Stomach (tissue), 9 donors: ENCODE data around the gene RPS3. TPM values are rescaled to one million over a fixed set of nuclear protein-coding genes. Genes with fewer than 3 reads are reported as not detected.

ENCODE experiments used
- DNase-seq, 2 donors: peaks; one replicate each; pipeline versions ENCODE4 v3.0.0 to v3.0.0-alpha.2; 2013 to 2019
- H3K27ac ChIP-seq, 5 donors: fragments of 200-600 bp in 4 of 5; sonication (generic) in 4 of 5; one replicate each; pipeline ENCODE4 v1.5.1; 2013 to 2019; ENCODE audit warnings: mild to moderate bottlenecking in 1 of 5, moderate library complexity in 1 of 5
- H3K27me3 ChIP-seq, 3 donors: fragments of 200-600 bp; sonication (generic); one replicate each; pipeline ENCODE4 v1.5.1; 2017 to 2019; ENCODE audit warnings: mixed run types in 1 of 3
- H3K36me3 ChIP-seq, 4 donors: fragments of 200-600 bp; sonication (generic); 1 replicate in 3 of 4; 2 replicates in 1 of 4; pipeline ENCODE4 v1.5.1; 2016 to 2019
- H3K4me1 ChIP-seq, 4 donors: fragments of 200-600 bp; sonication (generic); one replicate each; pipeline ENCODE4 v1.5.1; 2016 to 2019
- H3K4me3 ChIP-seq, 4 donors: fragments of 200-600 bp; sonication (generic) in 3 of 4; one replicate each; pipeline ENCODE4 v1.5.1; 2016 to 2019; ENCODE audit warnings: mild to moderate bottlenecking in 1 of 4
- H3K9me3 ChIP-seq, 4 donors: fragments of 200-600 bp; sonication (generic); one replicate each; pipeline ENCODE4 v1.5.1; 2016 to 2019
- CTCF ChIP-seq, 7 experiments: fragments of 450-650 bp in 4 of 7; fragments of 200-600 bp in 3 of 7; sonication (generic) in 3 of 7; IDR thresholded peaks; one replicate each; pipeline ENCODE4 v1.5.1; 2016 to 2019; ENCODE audit warnings: antibody characterized with exemption in 7 of 7, control low read depth in 2 of 7, mild to moderate bottlenecking in 1 of 7
- EP300 ChIP-seq: sonication (generic); formaldehyde crosslinking; IDR thresholded peaks from one replicate; pipeline ENCODE4 v1.6.1; 2017; ENCODE audit warnings: antibody characterized with exemption
- POLR2A ChIP-seq, 4 donors: fragments of 450-650 bp; IDR thresholded peaks; one replicate each; pipeline ENCODE4 v1.6.1; 2016; ENCODE audit warnings: antibody characterized with exemption in 4 of 4, control low read depth in 2 of 4, mild to moderate bottlenecking in 1 of 4, moderate library complexity in 1 of 4
- POLR2AphosphoS5 ChIP-seq, 3 donors: sonication (generic); formaldehyde crosslinking; IDR thresholded peaks; one replicate each; pipeline ENCODE4 v1.6.1; 2016; ENCODE audit warnings: antibody characterized with exemption in 3 of 3
- WGBS, 5 donors: extraction: QIAGEN DNeasy Blood & Tissue Kit in 3 of 5; methylation state at CpG; one replicate each; pipeline versions ENCODE4 v1.1.5 to v1.1.7; 2013 to 2018; 5-methylcytosine and 5-hydroxymethylcytosine counted together
- intact Hi-C: fragments of 100-400 bp; cut with DNase I; formaldehyde crosslinking; loops from one replicate; pipeline ENCODE4 v1.15.1; 2023; ENCODE audit warnings: low total_unique reads
- polyA plus RNA-seq, 3 donors: library from polyadenylated mRNA; stranded (reverse); fragments of 200-250 nt; gene quantifications; one replicate each; pipeline ENCODE4 v1.2.3, GENCODE V29; 2013
- total RNA-seq, 5 donors: library from RNA; depleted of rRNA; stranded (reverse); fragments of >200 nt; gene quantifications; one replicate each; pipeline versions ENCODE4 v1.1.0 to v1.2.3, GENCODE V29; 2014 to 2016
- donor health status: healthy with polysubstance abuse.
- donor health status: Bipolar disorder and iron deficiency.
- donor health status: healthy.

RPS3 gene
- total and polyA plus RNA-seq, 8 donors = 607 to 3,770 (median 1,532) TPM

- Histone ChIP-seq H3K27ac (no peak overlapping the region), H3K4me3 (no peak overlapping the region), H3K4me1 (peaks cover 7 to 43% (median 23%) of the 10 kb centered on the region in 4 donors), H3K27me3 (no peaks in the 10 kb centered on the region), H3K9me3 (no peaks in the 10 kb centered on the region), H3K36me3 (no peaks in the 10 kb centered on the region)
- WGBS, 5 donors = 66 to 83% (median 82%) methylated on average over 3 of the region's 3 CpGs
- intact Hi-C loops = loop anchor here (5.0 to 10.0 kb wide), 2 partner anchors 58 to 101 kb away; no protein-coding TSS in a partner anchor
- peak in 1 of 2 donors; percentile 42 for DNase-seq
- TF ChIP-seq POLR2AphosphoS5 (IDR thresholded peaks at IDR 0.05) = no peak
Observed at GRCh38 chr11:75383246-75383645, 16.1 kb upstream of the RPS3 start.

GRCh38 chr11:75384438-75385080 is 14.8 kb upstream of the RPS3 start:
- intact Hi-C loops = loop anchor here (5.0 to 10.0 kb wide), 3 partner anchors 60 to 148 kb away; no protein-coding TSS in a partner anchor
- Histone ChIP-seq H3K4me3 (no peak overlapping the region), H3K36me3 (no peaks in the 10 kb centered on the region), H3K9me3 (no peaks in the 10 kb centered on the region), H3K27me3 (no peaks in the 10 kb centered on the region), H3K27ac (no peak overlapping the region), H3K4me1 (peaks cover 11 to 53% (median 33%) of the 10 kb centered on the region in 4 donors)
- TF ChIP-seq POLR2A (IDR thresholded peaks at IDR 0.05) = no peak
- TF ChIP-seq CTCF (IDR thresholded peaks at IDR 0.05) = peak in 5 of 7 experiments; percentile 88 to 98 (median 96)
- peak in 1 of 3 donors; percentile 71 for TF ChIP-seq POLR2AphosphoS5 (IDR thresholded peaks at IDR 0.05)
- TF ChIP-seq EP300 = no peak
- peak; percentile 86 to 91 for DNase-seq
- 21 to 26% (median 23%) methylated on average over 19 to 24 of the region's 24 CpGs for WGBS, 5 donors

- 29 to 54% (median 41%) methylated on average over 3 of the region's 3 CpGs for WGBS, 5 donors
- no peak overlapping the region for H3K27ac ChIP-seq
- no peak overlapping the region for H3K4me3 ChIP-seq
- no peak for TF ChIP-seq EP300
- no peaks in the 10 kb centered on the region for H3K9me3 ChIP-seq
- H3K27me3 ChIP-seq = no peaks in the 10 kb centered on the region
- DNase-seq = peak in 1 of 2 donors; percentile 28
- peaks cover 5 to 28% (median 22%) of the 10 kb centered on the region in 4 donors for H3K4me1 ChIP-seq
- intact Hi-C loops = loop anchor here (5.0 to 10.0 kb wide), 2 partner anchors 62 to 145 kb away; no protein-coding TSS in a partner anchor
- H3K36me3 ChIP-seq = no peaks in the 10 kb centered on the region
Observed at GRCh38 chr11:75386942-75387630, 12.2 kb upstream of the RPS3 start.

- intact Hi-C loops = loop anchor here (5.0 to 10.0 kb wide), 2 partner anchors 63 to 144 kb away; no protein-coding TSS in a partner anchor
- no peaks in the 10 kb centered on the region for H3K9me3 ChIP-seq
- H3K27me3 ChIP-seq = no peaks in the 10 kb centered on the region
- no peak for DNase-seq
- TF ChIP-seq CTCF (IDR thresholded peaks at IDR 0.05) (no peak), EP300 (no peak)
- H3K27ac ChIP-seq = peak overlapping the region in 1 of 5 donors; percentile 62
- H3K36me3 ChIP-seq = no peaks in the 10 kb centered on the region
- no peak overlapping the region for H3K4me3 ChIP-seq
- peaks cover 5 to 27% (median 22%) of the 10 kb centered on the region in 4 donors for H3K4me1 ChIP-seq
- 64 to 78% (median 72%) methylated on average over 3 of the region's 3 CpGs for WGBS, 5 donors
Observed at GRCh38 chr11:75387736-75388294, 11.5 kb upstream of the RPS3 start.
